T47D (cell line): ENCODE data around the gene LAMB1.
A peak's percentile ranks its signal among the peaks of the same experiment; 100 is the strongest.

Experiments
- DNase-seq, 2 experiments: peaks; one replicate each; pipeline versions ENCODE4 v3.0.0 to v3.0.0-alpha.2; 2011 to 2012; ENCODE audit warnings: low read depth in 1 of 2, low spot score in 1 of 2
- JUND ChIP-seq: IDR thresholded peaks from 2 replicates; pipeline ENCODE4 v1.6.1; 2012; ENCODE audit warnings: low read depth
- in situ Hi-C: cut with HindIII; loops from 2 replicates; pipeline ENCODE4 v1.10.0; 2016; ENCODE audit warnings: low sequenced_read_pairs, low pct_unique_long_range_greater_than_20kb

Gene LAMB1

GRCh38 chr7:107951896-107952295, 51.1 kb downstream of the LAMB1 start:
- in situ Hi-C loops, result no loop called here
- peak in 1 of 2 experiments; percentile 70 for DNase-seq
- TF ChIP-seq JUND, result no peak

- in situ Hi-C loops, result no loop called here
- TF ChIP-seq JUND, result no peak
- DNase-seq, result peak in 1 of 2 experiments; percentile 61
Measured at GRCh38 chr7:107951172-107951787, 51.7 kb downstream of the LAMB1 start.

DNA sequence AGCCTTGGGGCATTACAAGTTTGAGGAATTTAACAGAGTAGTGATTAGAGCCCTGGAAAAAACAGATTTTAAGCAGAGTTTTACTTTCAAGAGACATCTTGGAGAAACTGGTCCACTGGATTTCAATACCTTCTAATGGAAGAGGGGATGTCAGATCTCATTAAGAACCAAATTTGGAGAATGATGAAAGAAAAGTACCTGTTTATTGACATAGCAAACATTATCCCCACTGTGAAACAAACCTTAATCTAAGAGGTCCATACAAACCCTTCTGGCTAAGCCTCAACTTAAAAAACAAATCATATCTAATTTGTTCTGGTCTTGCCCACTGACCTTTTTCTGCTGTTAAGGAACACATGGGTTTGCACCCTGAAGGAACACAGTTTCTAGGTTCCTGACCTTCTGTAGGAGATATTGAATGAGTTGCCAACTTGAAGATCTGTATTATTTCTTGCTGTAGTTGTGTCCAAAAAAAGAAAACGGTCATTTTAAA, 53.5 kb downstream of the LAMB1 start:
- in situ Hi-C loops, result no loop called here
- no peak for TF ChIP-seq JUND
- no peak for DNase-seq

DNA sequence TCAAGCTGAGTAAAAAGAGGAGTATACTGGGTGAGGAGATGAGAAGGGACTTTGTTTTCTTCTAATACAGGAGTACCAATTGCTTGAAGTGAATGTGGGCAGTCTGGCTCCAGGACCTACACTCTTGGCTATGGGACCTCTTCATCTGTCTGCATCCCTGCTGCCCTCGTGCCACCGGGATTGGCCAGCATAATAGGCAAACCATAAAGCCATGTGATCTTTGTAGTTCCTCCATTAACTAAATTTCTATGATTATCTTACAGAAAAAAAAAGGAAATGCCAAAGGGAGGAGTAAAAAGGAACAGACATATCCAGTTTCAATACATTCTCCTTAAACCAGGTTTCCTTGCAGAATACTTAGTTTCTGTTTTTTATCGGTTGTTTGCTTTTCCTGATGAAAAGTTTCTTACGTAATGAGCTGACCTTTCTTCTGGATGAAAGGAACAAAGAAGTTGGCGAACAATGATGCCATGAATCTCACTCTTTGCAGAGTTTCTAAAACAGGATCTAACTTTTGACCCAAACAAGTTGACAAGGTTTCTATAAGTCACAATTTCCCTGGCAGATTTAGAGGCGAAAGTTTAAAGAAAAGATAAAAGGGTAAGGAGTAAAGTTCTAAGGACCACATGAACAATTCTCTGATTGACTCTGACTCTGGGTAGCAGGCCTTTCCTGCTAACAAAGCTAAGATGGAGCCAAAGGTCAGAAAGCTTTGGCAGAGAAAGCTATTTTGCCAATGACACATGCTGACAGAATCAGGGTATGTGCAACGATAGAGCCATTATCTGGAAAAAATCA, 54.1 kb downstream of the LAMB1 start:
- in situ Hi-C loops, result no loop called here
- 0 out of 2 replicates have a peak, but pooled peaks have one; percentile 15 for TF ChIP-seq JUND
- peak in 1 of 2 experiments; percentile 18 for DNase-seq

DNA sequence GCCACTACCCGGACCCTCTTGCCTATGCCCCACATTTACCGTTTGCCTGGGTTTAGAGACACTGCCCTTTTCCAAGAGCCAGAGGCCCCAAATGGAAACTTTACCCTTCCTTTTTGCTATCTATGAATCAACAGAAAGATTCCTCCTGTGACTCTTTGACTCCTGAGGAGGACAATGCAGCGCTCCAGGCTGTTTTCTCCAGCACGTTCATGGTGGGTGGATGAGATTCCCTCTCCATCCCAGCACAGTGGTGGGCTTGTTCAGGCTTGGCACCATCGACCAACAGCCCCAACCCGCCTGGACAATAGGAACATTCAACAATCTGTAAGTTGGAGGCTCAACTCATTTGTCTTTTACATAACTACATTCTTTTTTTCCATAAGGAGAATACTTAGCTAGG, 56.1 kb downstream of the LAMB1 start:
- DNase-seq, result no peak
- TF ChIP-seq JUND, result no peak
- in situ Hi-C loops, result no loop called here

DNA sequence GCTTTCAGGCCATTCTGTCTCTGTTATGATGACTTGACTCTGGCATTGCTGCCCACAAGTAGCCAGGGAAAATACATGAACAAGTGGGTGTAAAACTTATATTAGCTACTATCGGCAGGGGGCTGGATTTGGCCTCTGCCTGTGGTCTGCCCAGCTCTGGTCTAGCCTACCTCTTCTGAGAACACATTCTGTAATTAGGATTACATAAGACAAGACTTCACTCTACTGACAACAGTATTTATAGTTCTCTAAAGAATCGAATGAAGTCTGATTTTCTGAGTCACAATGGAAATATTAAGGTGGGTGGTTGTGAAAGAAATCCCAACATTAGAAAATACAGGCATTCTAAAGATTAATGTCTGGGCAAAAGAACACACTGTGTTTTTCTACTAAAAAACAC, 56.5 kb downstream of the LAMB1 start:
- no peak for DNase-seq
- in situ Hi-C loops, result no loop called here

GRCh38 chr7:107945332-107945731, 57.6 kb downstream of the LAMB1 start:
- TF ChIP-seq JUND, result no peak
- DNase-seq, result no peak
- in situ Hi-C loops, result no loop called here

More for the DNA sequence above, 56.5 kb downstream of the LAMB1 start:
- TF ChIP-seq JUND, result no peak

DNA sequence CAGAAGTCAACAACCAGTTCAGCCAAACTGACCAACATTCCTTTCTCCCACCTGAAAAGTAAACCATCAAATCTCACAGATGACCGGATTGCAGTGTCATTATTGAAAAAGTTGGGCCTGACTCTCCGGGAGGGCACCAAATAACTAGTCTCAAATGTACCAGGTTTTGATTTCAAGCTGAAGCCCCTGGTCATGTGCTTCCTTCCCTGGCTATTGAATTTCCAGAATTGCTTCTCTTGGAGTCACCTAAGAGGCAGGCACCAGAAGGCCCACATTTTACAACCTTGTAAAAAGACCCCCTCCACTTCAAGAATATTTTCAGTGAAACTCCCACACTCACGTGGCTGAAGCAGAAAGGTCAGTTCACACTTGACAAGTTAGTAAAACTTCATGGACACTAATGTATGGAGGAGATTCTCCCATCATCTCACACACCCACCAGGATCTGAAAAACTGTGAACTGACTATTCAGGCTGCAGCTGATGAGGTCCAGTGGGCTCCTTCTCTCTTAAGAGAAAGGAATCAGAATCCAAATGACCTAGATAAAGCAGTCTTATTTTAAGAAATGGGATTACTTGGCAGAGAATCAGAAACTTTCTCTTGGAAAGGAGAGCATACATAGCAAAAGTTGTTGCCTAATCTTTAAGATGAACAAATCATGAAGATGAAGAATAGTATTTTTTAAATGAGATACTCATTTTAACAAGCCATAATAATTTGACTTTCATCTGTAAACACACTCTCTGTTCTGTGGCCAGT, 58.4 kb downstream of the LAMB1 start:
- DNase-seq, result no peak
- in situ Hi-C loops, result no loop called here
- no peak for TF ChIP-seq JUND

GRCh38 chr7:107943018-107943417, 59.9 kb downstream of the LAMB1 start:
- DNase-seq, result no peak
- in situ Hi-C loops, result no loop called here
- no peak for TF ChIP-seq JUND

DNA sequence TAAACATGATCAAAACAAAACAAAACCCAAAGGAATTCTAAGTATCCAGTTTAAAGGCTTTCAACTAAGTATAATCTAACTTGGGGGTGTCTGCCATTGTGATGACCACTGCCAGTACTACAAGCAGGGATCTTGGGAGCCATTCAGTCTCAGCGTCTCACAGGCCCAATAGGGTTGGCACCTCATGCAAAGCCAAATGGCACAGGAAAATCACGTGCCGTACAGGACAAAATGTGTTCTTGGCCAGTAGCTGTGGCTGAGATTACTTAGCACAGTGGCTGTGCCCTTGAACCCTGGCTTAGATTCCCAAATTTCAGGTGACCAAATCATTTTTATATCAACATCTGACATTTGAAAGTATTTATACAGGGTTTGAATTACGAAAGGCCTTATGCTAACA, 62.0 kb downstream of the LAMB1 start:
- no peak for DNase-seq
- in situ Hi-C loops, result no loop called here
- no peak for TF ChIP-seq JUND

GRCh38 chr7:107939573-107940489, 63.1 kb downstream of the LAMB1 start:
- DNase-seq, result no peak
- in situ Hi-C loops, result no loop called here
- TF ChIP-seq JUND, result no peak
